HUES48 (cell line): ENCODE results near the gene PNMA3.
"Not testable (repeated sequence)": the region's sequence is repeated elsewhere in the genome, so short reads cannot be mapped to it uniquely, and the experiment has no call there.

Experiments
- H3K27ac ChIP-seq: one replicate; pipeline ENCODE4 v1.7.0; 2013; ENCODE audit warnings: low read depth, low read length, inconsistent platforms
- H3K27me3 ChIP-seq: 2 replicates; pipeline ENCODE4 v1.6.1; 2013; ENCODE audit warnings: mild to moderate bottlenecking, low read length; ENCODE audit not compliant: control insufficient read depth, insufficient read depth
- H3K36me3 ChIP-seq: 2 replicates; pipeline ENCODE4 v1.6.1; 2013; ENCODE audit warnings: low read length; ENCODE audit not compliant: control insufficient read depth, insufficient read depth
- H3K4me1 ChIP-seq: 2 replicates; pipeline ENCODE4 v1.6.1; 2013; ENCODE audit warnings: mild to moderate bottlenecking, low read length; ENCODE audit not compliant: control insufficient read depth, insufficient read depth
- H3K4me3 ChIP-seq: 2 replicates; pipeline ENCODE4 v1.5.1; 2013; ENCODE audit warnings: mild to moderate bottlenecking, low read depth, low read length
- H3K9ac ChIP-seq: 2 replicates; pipeline ENCODE4 v1.6.1; 2013; ENCODE audit warnings: mild to moderate bottlenecking, low read depth, low read length, moderate library complexity
- H3K9me3 ChIP-seq: 2 replicates; pipeline ENCODE4 v1.6.1; 2013; ENCODE audit warnings: low read length; ENCODE audit not compliant: control insufficient read depth, insufficient read depth

PNMA3 gene

GRCh38 chrX:153052534-153052933 is 3.7 kb upstream of the PNMA3 start:
- Histone ChIP-seq H3K36me3 (no peaks in the 10 kb centered on the region), H3K9me3 (peaks cover 43% of the 10 kb centered on the region), H3K4me1 (no peaks in the 10 kb centered on the region), H3K4me3 (no peak overlapping the region), H3K9ac (no peak overlapping the region), H3K27me3 (peaks cover 14% of the 10 kb centered on the region; the same call in 1 of the 2 replicates), H3K27ac (no peak overlapping the region)

- no peak overlapping the region for H3K4me3 ChIP-seq
- H3K27ac ChIP-seq: no peak overlapping the region
- peaks cover 55% of the 10 kb centered on the region for H3K9me3 ChIP-seq
- no peak overlapping the region for H3K9ac ChIP-seq
- H3K36me3 ChIP-seq: no peaks in the 10 kb centered on the region
- H3K4me1 ChIP-seq: no peaks in the 10 kb centered on the region
- H3K27me3 ChIP-seq: peaks cover 16% of the 10 kb centered on the region; the same call in 1 of the 2 replicates
Measured at GRCh38 chrX:153057281-153057680, 1.0 kb downstream of the PNMA3 start.

GRCh38 chrX:153059191-153060094 is 3.2 kb downstream of the PNMA3 start:
- H3K4me1 ChIP-seq: no peaks in the 10 kb centered on the region
- H3K27ac ChIP-seq: no peak overlapping the region
- no peaks in the 10 kb centered on the region for H3K36me3 ChIP-seq
- peaks cover 16% of the 10 kb centered on the region; the same call in 1 of the 2 replicates for H3K27me3 ChIP-seq
- no peak overlapping the region for H3K4me3 ChIP-seq
- H3K9me3 ChIP-seq: peaks cover 56% of the 10 kb centered on the region
- no peak overlapping the region for H3K9ac ChIP-seq

- Histone ChIP-seq H3K4me1 (no peaks in the 10 kb centered on the region), H3K9me3 (peaks cover 56% of the 10 kb centered on the region), H3K4me3 (no peak overlapping the region)
Measured at GRCh38 chrX:153060095-153060445, 3.8 kb downstream of the PNMA3 start.

GRCh38 chrX:153061732-153062131 is 5.5 kb downstream of the PNMA3 start:
- H3K27me3 ChIP-seq: 0 out of 2 replicates have a peak, but pooled peaks cover 9% of the 10 kb centered on the region
- no peak overlapping the region for H3K9ac ChIP-seq
- H3K27ac ChIP-seq: no peak overlapping the region
- H3K4me1 ChIP-seq: no peaks in the 10 kb centered on the region
- H3K4me3 ChIP-seq: no peak overlapping the region
- H3K36me3 ChIP-seq: no peaks in the 10 kb centered on the region
- H3K9me3 ChIP-seq: peaks cover 63% of the 10 kb centered on the region

More at GRCh38 chrX:153060095-153060445, 3.8 kb downstream of the PNMA3 start:
- no peaks in the 10 kb centered on the region for H3K36me3 ChIP-seq
- H3K9ac ChIP-seq: no peak overlapping the region
- peaks cover 16% of the 10 kb centered on the region; the same call in 1 of the 2 replicates for H3K27me3 ChIP-seq
- no peak overlapping the region for H3K27ac ChIP-seq

GRCh38 chrX:153063315-153063714 is 7.0 kb downstream of the PNMA3 start:
- peaks cover 50% of the 10 kb centered on the region for H3K9me3 ChIP-seq
- no peaks in the 10 kb centered on the region for H3K4me1 ChIP-seq
- no peaks in the 10 kb centered on the region for H3K36me3 ChIP-seq
- no peak overlapping the region for H3K4me3 ChIP-seq
- no peak overlapping the region for H3K9ac ChIP-seq
- no peaks in the 10 kb centered on the region for H3K27me3 ChIP-seq
- no peak overlapping the region for H3K27ac ChIP-seq

- no peaks in the 10 kb centered on the region for H3K27me3 ChIP-seq
- no peaks in the 10 kb centered on the region for H3K4me1 ChIP-seq
- no peak overlapping the region for H3K9ac ChIP-seq
- H3K4me3 ChIP-seq: no peak overlapping the region
- no peaks in the 10 kb centered on the region for H3K36me3 ChIP-seq
- H3K9me3 ChIP-seq: peaks cover 47% of the 10 kb centered on the region
- no peak overlapping the region for H3K27ac ChIP-seq
Measured at GRCh38 chrX:153064061-153064460, 7.8 kb downstream of the PNMA3 start.

GRCh38 chrX:153065389-153065788 is 9.1 kb downstream of the PNMA3 start:
- no peaks in the 10 kb centered on the region for H3K4me1 ChIP-seq
- no peak overlapping the region for H3K9ac ChIP-seq
- no peak overlapping the region for H3K4me3 ChIP-seq
- H3K9me3 ChIP-seq: peaks cover 42% of the 10 kb centered on the region
- no peak overlapping the region for H3K27ac ChIP-seq
- no peaks in the 10 kb centered on the region for H3K36me3 ChIP-seq
- H3K27me3 ChIP-seq: no peaks in the 10 kb centered on the region

- H3K4me3 ChIP-seq, H3K4me1 ChIP-seq, H3K36me3 ChIP-seq, H3K9ac ChIP-seq, H3K27me3 ChIP-seq, H3K27ac ChIP-seq: not testable (repeated sequence)
- H3K9me3 ChIP-seq: peaks cover 33% of the 10 kb centered on the region
Measured at GRCh38 chrX:153066402-153066801, 10.1 kb downstream of the PNMA3 start.

GRCh38 chrX:153071909-153072583 is 15.8 kb downstream of the PNMA3 start, which contains the start of gene PNMA6A:
TSS of gene PNMA6A (plus strand) at chrX:153072454. CDS start at chrX:153073063, 609 bp downstream.
- not testable (repeated sequence) for H3K9ac ChIP-seq, H3K27ac ChIP-seq, H3K36me3 ChIP-seq, H3K27me3 ChIP-seq, H3K9me3 ChIP-seq, H3K4me1 ChIP-seq, H3K4me3 ChIP-seq

GRCh38 chrX:153073331-153073730 is 17.1 kb downstream of the PNMA3 start:
- H3K4me1 ChIP-seq, H3K9ac ChIP-seq, H3K9me3 ChIP-seq, H3K36me3 ChIP-seq, H3K27ac ChIP-seq, H3K27me3 ChIP-seq, H3K4me3 ChIP-seq: not testable (repeated sequence)
